Measurements from ENCODE around the gene MYO1C.

- TF ChIP-seq POLR2AphosphoS5 (IDR thresholded peaks at IDR 0.05; ENCODE audit: borderline replicate concordance, low read depth, low read length) (no peak), EZH2 (IDR thresholded peaks at IDR 0.05) (no peak)
These were observed 3.6 kb downstream of the MYO1C start for GRCh38 chr17:1488826-1489270.

All from SK-N-MC (cell line).